H1 (cell line): ENCODE measurements around the gene MAGI2. TPM values are rescaled to one million over a fixed set of nuclear protein-coding genes. Genes with fewer than 3 reads are reported as not detected.

Experiments used
- CTCF ChIA-PET: fragments of 300-600 bp; sonication (Branson Sonifier 250); formaldehyde crosslinking; loops from one replicate; lab custom pipeline; 2021; ENCODE audit not compliant: partially characterized antibody; lab: Charles Lee
- POLR2A ChIA-PET: fragments of 300-600 bp; sonication (Branson Sonifier 250); formaldehyde crosslinking; loops from one replicate; lab custom pipeline; 2021; ENCODE audit warnings: inconsistent platforms; ENCODE audit not compliant: partially characterized antibody; lab: Charles Lee
- DNase-seq, 2 experiments: peaks; one replicate each; pipeline versions ENCODE4 v3.0.0 to v3.0.0-alpha.2; 2010 to 2022; ENCODE audit warnings: low spot score in 2 of 2, low read depth in 1 of 2, mixed read lengths in 1 of 2
- FAIRE-seq: peaks from 2 replicates; lab custom pipeline; 2011; peaks lifted over from hg19 to GRCh38; lab: Jason Lieb, UNC
- H2AFZ ChIP-seq: 2 replicates; pipeline ENCODE4 v1.8.1; 2012; ENCODE audit warnings: low read length, inconsistent platforms
- H2AK5ac ChIP-seq: 2 replicates; pipeline ENCODE4 v1.6.1; 2013; ENCODE audit warnings: low read depth, low read length
- H2BK120ac ChIP-seq: replicated peaks from 2 replicates; pipeline ENCODE3; 2013; ENCODE audit warnings: low read depth, low read length, inconsistent platforms
- H2BK12ac ChIP-seq: 2 replicates; pipeline ENCODE4 v1.6.1; 2013; ENCODE audit warnings: low read depth, low read length
- H2BK15ac ChIP-seq: 2 replicates; pipeline ENCODE4 v1.6.1; 2013; ENCODE audit warnings: low read length
- H2BK20ac ChIP-seq: 2 replicates; pipeline ENCODE4 v1.6.1; 2013; ENCODE audit warnings: low read length
- H2BK5ac ChIP-seq: 2 replicates; pipeline ENCODE4 v1.6.1; 2013; ENCODE audit warnings: low read depth, low read length
- H3K14ac ChIP-seq: 2 replicates; pipeline ENCODE4 v1.6.1; 2013; ENCODE audit warnings: inconsistent platforms; ENCODE audit not compliant: insufficient read length
- H3K18ac ChIP-seq: 2 replicates; pipeline ENCODE4 v1.6.1; 2013; ENCODE audit warnings: low read length; ENCODE audit errors: extremely low read depth
- H3K23ac ChIP-seq: 2 replicates; pipeline ENCODE4 v1.6.1; 2013; ENCODE audit warnings: inconsistent platforms; ENCODE audit not compliant: insufficient read length
- H3K23me2 ChIP-seq: 2 replicates; pipeline ENCODE4 v1.6.1; 2013; ENCODE audit warnings: low read depth, low read length
- H3K27ac ChIP-seq: 2 replicates; pipeline ENCODE4 v1.6.1; 2011; ENCODE audit warnings: low read depth, low read length, inconsistent platforms
- H3K27me3 ChIP-seq, 4 experiments: replicated peaks in 1 of 4; 1 replicate in 1 of 4; 2 replicates in 3 of 4; pipeline versions ENCODE4 v1.6.1 to v1.8.1; 2011 to 2013; ENCODE audit warnings: low read length in 3 of 4, mild to moderate bottlenecking in 3 of 4, inconsistent platforms in 2 of 4, mixed read lengths in 2 of 4, moderate library complexity in 1 of 4; ENCODE audit not compliant: control insufficient read depth in 3 of 4, insufficient read depth in 3 of 4; ENCODE audit errors: extremely low read depth in 1 of 4
- H3K36me3 ChIP-seq, 4 experiments: 2 replicates each; pipeline versions ENCODE4 v1.6.1 to v1.8.1; 2011 to 2013; ENCODE audit warnings: mild to moderate bottlenecking in 4 of 4, low read length in 3 of 4, moderate library complexity in 2 of 4, control low read depth in 1 of 4, inconsistent platforms in 1 of 4; ENCODE audit not compliant: insufficient read depth in 4 of 4, control insufficient read depth in 2 of 4
- H3K4ac ChIP-seq: replicated peaks from 2 replicates; pipeline ENCODE3; 2013; ENCODE audit warnings: low read length, low read depth, mixed read lengths, inconsistent platforms; ENCODE audit not compliant: insufficient read length
- H3K4me1 ChIP-seq, 4 experiments: replicated peaks in 1 of 4; 1 replicate in 1 of 4; 2 replicates in 3 of 4; pipeline versions ENCODE4 v1.6.1 to v1.8.1; 2011 to 2013; ENCODE audit warnings: low read length in 3 of 4, inconsistent platforms in 2 of 4, mixed read lengths in 1 of 4; ENCODE audit not compliant: insufficient read depth in 4 of 4, control insufficient read depth in 3 of 4
- H3K4me2 ChIP-seq, 2 experiments: 2 replicates each; pipeline versions ENCODE4 v1.6.1 to v1.8.1; 2011 to 2013; ENCODE audit warnings: low read depth in 2 of 2, low read length in 2 of 2, control low read depth in 1 of 2, inconsistent platforms in 1 of 2, mild to moderate bottlenecking in 1 of 2; ENCODE audit not compliant: insufficient read depth in 1 of 2
- H3K4me3 ChIP-seq, 4 experiments: fragments of 200-600, 300-600 bp in 1 of 4; sonication (generic), shearing (Covaris generic), sonication (Bioruptor Twin) in 1 of 4; 2 replicates each; pipeline versions ENCODE4 v1.5.1 to v1.8.1; 2011 to 2016; ENCODE audit warnings: low read length in 4 of 4, low read depth in 3 of 4, control low read depth in 2 of 4, inconsistent platforms in 2 of 4, mild to moderate bottlenecking in 2 of 4, mixed read lengths in 1 of 4, moderate library complexity in 1 of 4; ENCODE audit not compliant: insufficient read depth in 2 of 4; ENCODE audit errors: extremely low read depth in 1 of 4
- H3K56ac ChIP-seq: replicated peaks from 2 replicates; pipeline ENCODE3; 2013; ENCODE audit warnings: low read depth, mild to moderate bottlenecking, mixed read lengths, low read length, inconsistent platforms; ENCODE audit not compliant: insufficient read length
- H3K79me1 ChIP-seq: 2 replicates; pipeline ENCODE4 v1.6.1; 2013; ENCODE audit warnings: low read depth, low read length, control low read depth
- H3K79me2 ChIP-seq, 2 experiments: 2 replicates each; pipeline versions ENCODE4 v1.6.1 to v1.8.1; 2012 to 2013; ENCODE audit warnings: low read length in 2 of 2, mild to moderate bottlenecking in 2 of 2, inconsistent platforms in 1 of 2; ENCODE audit not compliant: insufficient read depth in 2 of 2, control insufficient read depth in 1 of 2
- H3K9ac ChIP-seq, 4 experiments: replicated peaks in 1 of 4; 1 replicate in 1 of 4; 2 replicates in 3 of 4; pipeline versions ENCODE4 v1.6.1 to v1.8.1; 2011 to 2013; ENCODE audit warnings: low read depth in 3 of 4, low read length in 3 of 4, control low read depth in 2 of 4, mild to moderate bottlenecking in 2 of 4, moderate library complexity in 2 of 4, inconsistent platforms in 1 of 4; ENCODE audit errors: extremely low read depth in 1 of 4
- H3K9me3 ChIP-seq, 2 experiments: 2 replicates each; pipeline versions ENCODE4 v1.6.1 to v1.8.1; 2012 to 2013; ENCODE audit warnings: mild to moderate bottlenecking in 2 of 2, moderate library complexity in 2 of 2, control low read depth in 1 of 2, inconsistent platforms in 1 of 2, low read depth in 1 of 2, low read length in 1 of 2, mixed read lengths in 1 of 2; ENCODE audit not compliant: insufficient read depth in 2 of 2
- H4K20me1 ChIP-seq, 2 experiments: replicated peaks in 1 of 2; 2 replicates each; pipeline versions ENCODE3 to v1.8.1; 2011 to 2013; ENCODE audit warnings: inconsistent platforms in 2 of 2, low read length in 2 of 2, mild to moderate bottlenecking in 1 of 2; ENCODE audit not compliant: insufficient read depth in 2 of 2, control insufficient read depth in 1 of 2
- H4K5ac ChIP-seq: 2 replicates; pipeline ENCODE4 v1.6.1; 2013; ENCODE audit warnings: low read length, low read depth, mixed read lengths, inconsistent platforms; ENCODE audit not compliant: insufficient read length
- H4K8ac ChIP-seq: 2 replicates; pipeline ENCODE4 v1.8.0; 2013; ENCODE audit warnings: mild to moderate bottlenecking, moderate library complexity, low read length, inconsistent platforms; ENCODE audit not compliant: insufficient read depth; ENCODE audit errors: extremely low read depth
- H4K91ac ChIP-seq: replicated peaks from 2 replicates; pipeline ENCODE3; 2013; ENCODE audit warnings: low read length, mixed read lengths, inconsistent platforms; ENCODE audit not compliant: insufficient read length
- BCL11A ChIP-seq, 2 experiments: IDR thresholded peaks; one replicate each; pipeline ENCODE4 v1.6.1; 2011; ENCODE audit warnings: low read depth in 2 of 2, low read length in 2 of 2, mild to moderate bottlenecking in 2 of 2
- BRCA1 ChIP-seq: IDR thresholded peaks from 2 replicates; pipeline ENCODE4 v1.6.1; 2012; ENCODE audit warnings: low read depth, low read length, improper control_type of control experiment
- CBX5 ChIP-seq: fragments of 300-800, 300-1000 bp; sonication (generic); IDR thresholded peaks from 2 replicates; pipeline ENCODE4 v1.7.1; 2016; ENCODE audit warnings: antibody characterized with exemption, low read length, low read depth
- E2F6 ChIP-seq: IDR thresholded peaks from 2 replicates; pipeline ENCODE4 v1.6.1; 2012; ENCODE audit warnings: inconsistent platforms
- EP300 ChIP-seq, 2 experiments: IDR thresholded peaks; 1 replicate in 1 of 2; 2 replicates in 1 of 2; pipeline ENCODE4 v1.6.1; 2011 to 2012; ENCODE audit warnings: low read depth in 2 of 2, low read length in 2 of 2, mild to moderate bottlenecking in 2 of 2, borderline replicate concordance in 1 of 2, inconsistent platforms in 1 of 2, moderate library complexity in 1 of 2
- FOSL1 ChIP-seq: IDR thresholded peaks from 2 replicates; pipeline ENCODE4 v1.6.1; 2011; ENCODE audit warnings: mild to moderate bottlenecking, low read depth, low read length, moderate library complexity; ENCODE audit not compliant: insufficient read depth
- GABPA ChIP-seq: IDR thresholded peaks from 2 replicates; pipeline ENCODE4 v1.6.1; 2011; ENCODE audit warnings: mild to moderate bottlenecking, low read length, moderate library complexity, borderline replicate concordance; ENCODE audit not compliant: insufficient read depth
- JUN ChIP-seq: IDR thresholded peaks from 2 replicates; pipeline ENCODE4 v1.6.1; 2011; ENCODE audit warnings: low read depth, mild to moderate bottlenecking, improper control_type of control experiment, low read length
- KDM4A ChIP-seq: IDR thresholded peaks from one replicate; pipeline ENCODE4 v1.7.1; 2012; ENCODE audit warnings: low read depth, mild to moderate bottlenecking, moderate library complexity, low read length, inconsistent platforms; ENCODE audit not compliant: severe bottlenecking
- PHF8 ChIP-seq: fragments of 200-600 bp; sonication (generic); conservative IDR thresholded peaks from 2 replicates; pipeline ENCODE4 v1.7.1; 2012; ENCODE audit warnings: low read depth, mild to moderate bottlenecking, inconsistent platforms, low read length, moderate library complexity
- POU5F1 ChIP-seq: IDR thresholded peaks from 2 replicates; pipeline ENCODE4 v1.6.1; 2011; ENCODE audit warnings: low read depth, mild to moderate bottlenecking, low read length, moderate library complexity
- RBBP5 ChIP-seq: IDR thresholded peaks from 2 replicates; pipeline ENCODE4 v1.7.1; 2012; ENCODE audit warnings: low read depth, mild to moderate bottlenecking, inconsistent platforms, low read length, moderate library complexity, borderline replicate concordance
- RXRA ChIP-seq: IDR thresholded peaks from 2 replicates; pipeline ENCODE4 v1.6.1; 2011; ENCODE audit warnings: low read depth, mild to moderate bottlenecking, low read length, moderate library complexity; ENCODE audit not compliant: insufficient read depth
- SIX5 ChIP-seq: IDR thresholded peaks from 2 replicates; pipeline ENCODE4 v1.6.1; 2011; ENCODE audit warnings: mild to moderate bottlenecking, low read depth, low read length
- TBP ChIP-seq: IDR thresholded peaks from 2 replicates; pipeline ENCODE4 v1.6.1; 2011; ENCODE audit warnings: low read depth, low read length, improper control_type of control experiment
- polyA plus RNA-seq, 7 experiments: library from polyadenylated mRNA; depleted of rRNA in 3 of 7; stranded (reverse) in 5 of 7; unstranded in 2 of 7; fragments of >200 nt in 5 of 7; fragments of 200-250 nt in 2 of 7; gene quantifications; 1 replicate in 5 of 7; 2 replicates in 1 of 7; 4 replicates in 1 of 7; pipeline versions ENCODE4 v1.2.1 to v1.2.3, GENCODE V29; 2011 to 2013; ENCODE audit warnings: missing spikeins in 2 of 7, mixed read lengths in 2 of 7
- total RNA-seq: library from RNA; stranded (reverse); fragmentation: NEBNext Ultra II Directional; extraction: Animal tissue kit (Norgen Biotek cat#: 25700); gene quantifications from 2 replicates; pipeline ENCODE4 v1.2.1, GENCODE V29; 2021

MAGI2 gene
- total and polyA plus RNA-seq, 2 of the 8 experiments (the other 6 are each of a cell fraction or from before 2014, with no cell fraction given) = 6.0 to 27.3 TPM

- H3K9ac ChIP-seq = no peak overlapping the region
- FAIRE-seq (no peak), DNase-seq (no peak)
- H2BK120ac ChIP-seq = no peak overlapping the region
- no peaks in the 10 kb centered on the region for H3K4me1 ChIP-seq
- H4K5ac ChIP-seq = no peak overlapping the region
- H2AK5ac ChIP-seq = no peak overlapping the region
- no peak overlapping the region for H2BK5ac ChIP-seq
- H3K27ac ChIP-seq = no peak overlapping the region
- no peak overlapping the region for H3K4me3 ChIP-seq
- H2BK15ac ChIP-seq = no peak overlapping the region
- H3K18ac ChIP-seq = no peak overlapping the region
- H3K9me3 ChIP-seq = no peaks in the 10 kb centered on the region
- H2AFZ ChIP-seq = no peak overlapping the region
- H4K8ac ChIP-seq = no peak overlapping the region
- no peak overlapping the region for H2BK20ac ChIP-seq
- no peaks in the 10 kb centered on the region for H3K27me3 ChIP-seq
- no peak overlapping the region for H3K23ac ChIP-seq
- H3K23me2 ChIP-seq = no peaks in the 10 kb centered on the region
- H4K20me1 ChIP-seq = peaks cover 0 to 1% of the 10 kb centered on the region in 2 experiments
- H3K79me2 ChIP-seq = no peaks in the 10 kb centered on the region
- H3K56ac ChIP-seq = no peak overlapping the region
- H3K79me1 ChIP-seq = no peaks in the 10 kb centered on the region
- ChIA-PET POLR2A (no interaction called here), CTCF (no interaction called here)
- no peaks in the 10 kb centered on the region for H3K36me3 ChIP-seq
- no peak overlapping the region for H4K91ac ChIP-seq
- no peak overlapping the region for H2BK12ac ChIP-seq
- H3K4me2 ChIP-seq = no peak overlapping the region
- H3K4ac ChIP-seq = no peak overlapping the region
- H3K14ac ChIP-seq = no peak overlapping the region
- TF ChIP-seq CBX5 = no peak
- TF ChIP-seq BCL11A (IDR thresholded peaks at IDR 0.05; ENCODE audit: low read depth in 2 of 2, low read length in 2 of 2) = no peak
- TF ChIP-seq FOSL1 = no peak
- TF ChIP-seq SIX5 = no peak
- no peak for TF ChIP-seq RBBP5
- TF ChIP-seq PHF8 = no peak
- no peak for TF ChIP-seq KDM4A
- no peak for TF ChIP-seq EP300 (IDR thresholded peaks at IDR 0.05; ENCODE audit: borderline replicate concordance in 1 of 2, low read depth in 2 of 2, low read length in 2 of 2)
- TF ChIP-seq POU5F1 = no peak
- TF ChIP-seq BRCA1 = no peak
- no peak for TF ChIP-seq JUN
- TF ChIP-seq E2F6 = no peak
- TF ChIP-seq GABPA = no peak
- no peak for TF ChIP-seq TBP
- no peak for TF ChIP-seq RXRA
These were observed 540.7 kb downstream of the MAGI2 start for GRCh38 chr7:78912781-78913180.
